VCaP (cell line): Measurements from ENCODE around the gene GALNT18.
A peak's percentile ranks its signal among the peaks of the same experiment; 100 is the strongest.
"Not testable (repeated sequence)": the region's sequence is repeated elsewhere in the genome, so short reads cannot be mapped to it uniquely, and the experiment has no call there.

Experiments used
- H3K27ac ChIP-seq: fragments of 450-650 bp; 2 replicates; pipeline ENCODE4 v1.5.1; 2017
- CTCF ChIP-seq: fragments of 450-650 bp; conservative IDR thresholded peaks from 2 replicates; pipeline ENCODE4 v1.5.1; 2017; ENCODE audit warnings: mild to moderate bottlenecking, moderate library complexity

Gene GALNT18

DNA sequence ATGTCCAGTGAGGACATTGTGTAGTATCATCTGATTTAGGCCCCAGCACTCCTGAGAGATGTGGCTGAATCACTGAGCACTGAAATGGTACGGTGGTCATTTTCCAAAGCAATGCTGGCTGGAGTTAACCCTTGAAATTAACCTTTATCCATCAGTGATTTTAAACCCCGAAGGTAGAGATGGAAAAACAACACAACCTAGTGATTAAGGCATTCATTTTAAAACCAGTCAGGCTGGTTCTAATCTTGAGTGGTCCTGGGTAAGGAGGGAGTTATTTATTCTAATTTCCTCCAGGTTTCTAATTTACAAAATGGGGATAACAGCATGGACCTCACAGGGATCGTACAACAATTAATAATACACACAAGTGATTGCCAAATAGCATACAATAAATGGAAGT is 262.2 kb downstream of the GALNT18 start:
- TF ChIP-seq CTCF, result no peak
- no peak overlapping the region for H3K27ac ChIP-seq

DNA sequence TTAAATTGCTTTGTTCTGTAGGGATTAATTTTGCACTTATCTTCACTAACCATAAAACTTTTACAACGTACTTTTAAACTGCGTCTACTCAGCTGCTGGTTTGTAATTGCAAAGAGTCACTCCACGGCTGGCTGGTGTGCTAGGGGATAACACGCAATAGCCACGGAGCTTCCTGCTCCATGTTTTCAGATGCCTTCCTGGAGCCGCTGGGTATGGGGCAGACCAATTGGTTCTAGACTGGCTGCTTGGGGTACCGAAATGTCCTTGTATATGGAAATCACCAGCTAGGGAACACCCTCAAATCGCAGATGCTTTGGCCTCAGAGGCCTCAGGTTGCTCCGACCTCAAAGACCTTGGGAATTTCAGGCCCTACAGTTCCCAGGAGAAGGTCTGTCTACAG is 265.0 kb downstream of the GALNT18 start:
- no peak for TF ChIP-seq CTCF
- no peak overlapping the region for H3K27ac ChIP-seq

DNA sequence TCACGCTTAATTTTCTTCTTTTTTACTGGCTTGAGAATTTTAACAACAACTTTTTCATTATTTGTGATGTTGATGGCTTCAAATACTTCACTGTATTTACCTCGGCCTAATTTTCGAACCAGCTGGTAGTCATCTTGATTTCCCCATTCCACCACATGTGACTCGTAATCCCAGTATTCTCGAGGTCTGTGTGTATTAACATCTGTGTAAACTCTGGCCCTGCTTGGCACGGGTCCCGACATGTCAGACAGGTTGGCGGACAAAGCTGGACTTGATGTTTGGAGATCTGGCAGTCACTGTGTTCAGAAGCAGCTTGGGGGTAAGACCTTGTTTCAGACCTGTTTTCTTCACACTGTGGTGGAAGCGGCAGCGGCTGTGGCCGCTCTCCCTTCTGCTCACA is 268.9 kb downstream of the GALNT18 start, which contains the start of gene CSNK2A3:
Gene CSNK2A3, minus strand, starts transcription at position 373 of the 400 bp plus-strand sequence. Its CDS starts 131 bp downstream, at position 242.
- not testable (repeated sequence) for H3K27ac ChIP-seq

DNA sequence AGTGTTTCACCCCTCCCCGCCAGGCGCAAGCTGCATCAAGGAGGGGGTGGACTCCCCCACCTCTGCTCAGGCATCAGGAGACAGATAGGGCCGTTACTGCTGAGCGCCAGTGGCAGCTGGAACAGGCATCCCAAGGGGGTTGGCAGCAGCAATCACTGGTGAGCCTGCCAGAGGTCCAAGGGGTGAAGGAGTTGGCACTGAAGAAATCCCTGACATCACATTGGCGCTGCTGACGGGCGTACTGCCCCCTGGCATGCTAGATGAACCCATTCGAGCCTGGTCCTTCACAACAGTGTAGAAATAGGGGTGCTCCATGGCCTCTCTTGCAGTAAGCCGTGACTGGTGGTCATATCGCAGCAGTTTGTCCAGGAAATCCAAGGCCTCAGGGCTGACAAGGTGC is 270.0 kb downstream of the GALNT18 start:
- H3K27ac ChIP-seq, result not testable (repeated sequence)

DNA sequence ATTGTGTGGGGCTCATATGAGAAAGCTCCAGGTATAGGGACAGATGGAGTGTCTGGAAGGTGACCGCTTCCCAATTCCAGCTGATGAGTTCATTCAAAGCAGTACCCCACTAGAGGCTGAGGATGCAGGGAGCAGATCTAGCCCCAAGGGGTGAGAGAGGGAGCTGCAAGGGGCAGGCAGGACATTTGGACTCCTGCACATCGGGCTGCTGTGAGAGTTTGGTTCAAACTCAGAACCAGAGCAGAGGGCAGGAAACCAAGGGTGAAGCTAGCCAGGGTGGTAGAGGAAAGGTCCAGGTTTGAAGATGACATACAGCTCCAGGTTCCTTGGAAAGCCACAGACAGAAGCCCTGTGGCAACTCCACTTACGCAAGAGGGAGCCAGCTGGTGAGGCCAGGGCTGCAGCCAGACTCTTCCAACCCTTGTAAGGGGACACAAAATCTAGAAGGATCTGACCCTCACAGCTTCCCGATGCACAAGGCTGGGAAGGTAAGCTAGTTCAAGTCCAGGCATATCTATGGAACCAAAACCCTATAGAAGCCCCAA is 270.7 kb downstream of the GALNT18 start:
- TF ChIP-seq CTCF, result no peak
- no peak overlapping the region for H3K27ac ChIP-seq

GRCh38 chr11:11349870-11350337 is 271.9 kb downstream of the GALNT18 start:
- TF ChIP-seq CTCF, result no peak
- peak overlapping the region; percentile 54 for H3K27ac ChIP-seq

- peak overlapping the region; percentile 54 for H3K27ac ChIP-seq
- TF ChIP-seq CTCF, result no peak
These were observed 272.5 kb downstream of the GALNT18 start for GRCh38 chr11:11349106-11349825.

DNA sequence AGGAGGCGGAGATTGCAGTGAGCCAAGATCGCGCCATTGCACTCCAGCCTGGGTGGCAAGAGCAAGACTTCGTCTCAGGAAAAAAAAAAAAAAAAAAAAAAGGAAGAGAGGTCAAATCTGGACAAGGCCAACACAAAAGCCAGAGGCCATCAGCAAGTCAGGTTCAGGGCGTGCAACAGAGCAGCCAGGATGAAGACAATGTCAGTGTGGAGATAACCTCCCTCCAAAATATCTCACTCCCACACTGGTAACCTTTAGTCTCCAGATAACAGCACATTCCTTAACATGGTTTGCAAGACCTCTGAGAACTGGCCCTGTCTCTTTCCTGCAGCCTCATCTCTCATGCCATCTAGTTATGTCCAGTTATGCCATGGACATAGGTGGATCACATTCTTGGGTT is 273.5 kb downstream of the GALNT18 start:
- no peak for TF ChIP-seq CTCF
- peak overlapping the region; percentile 54 for H3K27ac ChIP-seq
